ENCODE measurements around the gene TAS1R1.

TAS1R1 gene

GRCh38 chr1:6614019-6614928 lies 59.2 kb downstream of the TAS1R1 start:
- Mint-ChIP-seq H3K4me1 (ENCODE audit: low read depth) (peaks cover 17% of the 10 kb centered on the region), H3K4me3 (peak overlapping the region; percentile 42), H3K9me3 (no peaks in the 10 kb centered on the region), H3K27ac (no peak overlapping the region), H3K36me3 (ENCODE audit: low read depth) (peaks cover 10% of the 10 kb centered on the region), H3K27me3 (ENCODE audit: low read depth) (no peaks in the 10 kb centered on the region)

GRCh38 chr1:6614929-6615785 lies 60.0 kb downstream of the TAS1R1 start:
- peaks cover 13% of the 10 kb centered on the region for H3K36me3 Mint-ChIP-seq (ENCODE audit: low read depth)
- peak overlapping the region; percentile 83 for H3K4me3 Mint-ChIP-seq
- H3K4me1 Mint-ChIP-seq (ENCODE audit: low read depth): peaks cover 17% of the 10 kb centered on the region
- no peaks in the 10 kb centered on the region for H3K27me3 Mint-ChIP-seq (ENCODE audit: low read depth)
- peak overlapping the region; percentile 64 for H3K27ac Mint-ChIP-seq
- no peaks in the 10 kb centered on the region for H3K9me3 Mint-ChIP-seq

DNA sequence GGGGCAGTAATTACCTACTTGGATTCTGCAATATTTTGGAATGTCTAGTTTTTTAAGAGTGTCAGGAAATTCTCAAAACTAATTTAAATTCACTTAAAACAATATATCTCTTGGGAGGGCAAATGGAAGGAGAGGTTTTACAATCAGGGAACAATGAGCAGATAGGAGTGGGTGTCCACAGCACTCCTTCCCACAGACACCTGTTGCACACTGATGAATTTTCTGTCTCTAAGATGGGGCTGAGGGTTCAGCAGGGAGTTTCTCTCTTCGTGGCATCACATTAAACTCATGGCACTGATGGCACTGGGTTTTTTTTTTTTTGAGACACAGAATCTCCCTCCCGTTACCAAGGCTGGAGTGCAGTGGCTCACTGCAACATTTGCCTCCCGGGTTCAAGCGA lies 63.9 kb downstream of the TAS1R1 start:
- peaks cover 20% of the 10 kb centered on the region for H3K36me3 Mint-ChIP-seq (ENCODE audit: low read depth)
- no peak overlapping the region for H3K27ac Mint-ChIP-seq
- peaks cover 12% of the 10 kb centered on the region for H3K4me1 Mint-ChIP-seq (ENCODE audit: low read depth)
- H3K9me3 Mint-ChIP-seq: no peaks in the 10 kb centered on the region
- H3K4me3 Mint-ChIP-seq: no peak overlapping the region
- H3K27me3 Mint-ChIP-seq (ENCODE audit: low read depth): no peaks in the 10 kb centered on the region

GRCh38 chr1:6621429-6622391 lies 66.6 kb downstream of the TAS1R1 start:
- H3K9me3 Mint-ChIP-seq: no peaks in the 10 kb centered on the region
- H3K27ac Mint-ChIP-seq: no peak overlapping the region
- H3K4me1 Mint-ChIP-seq (ENCODE audit: low read depth): peaks cover 15% of the 10 kb centered on the region
- no peak overlapping the region for H3K4me3 Mint-ChIP-seq
- H3K36me3 Mint-ChIP-seq (ENCODE audit: low read depth): peaks cover 22% of the 10 kb centered on the region
- no peaks in the 10 kb centered on the region for H3K27me3 Mint-ChIP-seq (ENCODE audit: low read depth)

- Mint-ChIP-seq H3K27ac (no peak overlapping the region), H3K4me1 (ENCODE audit: low read depth) (peaks cover 17% of the 10 kb centered on the region), H3K4me3 (no peak overlapping the region), H3K9me3 (no peaks in the 10 kb centered on the region), H3K27me3 (ENCODE audit: low read depth) (no peaks in the 10 kb centered on the region), H3K36me3 (ENCODE audit: low read depth) (peaks cover 22% of the 10 kb centered on the region)
These were observed 67.5 kb downstream of the TAS1R1 start for GRCh38 chr1:6622396-6623152.

DNA sequence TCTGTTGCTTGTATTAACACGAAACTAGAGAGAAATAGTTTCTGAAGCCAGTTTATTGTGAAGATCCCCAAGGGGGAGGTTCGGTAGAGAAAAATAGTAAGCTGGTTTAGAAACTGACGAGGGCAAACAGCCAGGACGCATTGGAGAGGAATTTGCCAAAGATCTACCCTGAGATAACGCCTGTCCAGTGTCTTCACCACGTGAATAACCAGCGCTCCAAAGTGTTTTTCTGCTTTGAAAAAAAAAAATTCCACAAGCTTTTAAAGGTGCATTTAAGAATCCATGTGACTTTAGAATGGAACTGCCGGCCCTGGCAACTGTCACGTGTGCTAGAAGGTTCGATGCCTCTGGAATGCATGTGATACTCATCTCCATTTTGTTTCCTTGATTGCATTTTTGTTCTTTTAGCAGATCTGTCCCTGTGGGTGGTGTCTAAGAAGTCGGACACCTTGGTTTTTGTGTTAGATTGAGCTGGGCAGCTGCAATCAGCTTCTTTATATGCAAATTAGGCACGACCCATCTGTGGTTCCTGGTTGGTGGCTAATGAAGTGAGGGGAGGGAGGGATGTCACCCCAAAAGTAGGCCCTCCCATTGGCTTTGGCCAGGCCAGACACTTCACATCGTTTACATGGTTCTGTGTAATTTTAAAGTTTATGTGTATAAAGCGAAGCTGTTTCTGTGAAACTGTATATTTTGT lies 68.3 kb downstream of the TAS1R1 start:
- peak overlapping the region; percentile 2 for H3K27ac Mint-ChIP-seq

DNA sequence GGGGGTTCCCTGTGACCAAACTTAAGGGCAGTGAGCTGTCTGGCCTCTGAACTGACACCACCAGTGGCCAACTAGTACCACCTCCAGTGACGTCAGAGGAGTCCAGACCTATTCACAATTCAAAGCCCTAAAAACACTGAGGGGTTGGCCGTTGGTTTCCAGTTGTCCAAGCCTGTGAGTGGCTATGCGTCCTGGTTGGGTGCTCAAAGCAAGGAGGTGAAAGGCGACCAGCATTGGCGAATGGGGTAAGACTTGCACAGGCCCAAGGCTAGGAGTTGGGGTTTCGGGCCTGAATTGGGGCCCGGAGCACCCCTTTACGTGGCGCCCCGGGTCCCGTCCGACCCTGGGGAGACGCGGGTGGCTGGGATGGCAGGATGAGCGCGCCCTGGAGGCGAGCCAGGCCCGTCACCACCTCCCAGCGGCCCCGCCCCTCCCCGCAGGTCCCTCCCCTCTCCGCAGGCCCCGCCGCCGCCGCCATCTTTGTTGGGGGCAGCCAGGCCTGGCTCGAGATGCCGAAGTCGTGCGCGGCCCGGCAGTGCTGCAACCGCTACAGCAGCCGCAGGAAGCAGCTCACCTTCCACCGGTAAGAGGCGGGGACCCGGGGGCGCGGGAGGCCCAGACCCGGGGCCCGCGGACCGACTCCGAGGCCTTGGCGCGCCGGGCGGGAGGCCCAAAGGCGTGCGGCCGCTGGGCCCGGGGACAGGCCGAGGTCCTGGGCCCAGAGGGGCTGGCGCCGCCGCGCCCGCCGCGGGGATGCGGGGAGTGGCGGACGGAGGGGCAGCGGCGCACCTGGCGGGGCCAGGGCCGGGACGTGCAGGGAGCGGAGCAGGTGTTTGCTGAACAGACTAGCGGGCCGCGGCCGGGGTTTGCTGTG lies 69.8 kb downstream of the TAS1R1 start, which contains the start of gene THAP3:
TSS of gene THAP3 (plus strand) at position 159 of the 874 bp plus-strand sequence. CDS start at position 510, 351 bp downstream.
- Mint-ChIP-seq H3K9me3 (no peaks in the 10 kb centered on the region), H3K36me3 (ENCODE audit: low read depth) (peaks cover 31% of the 10 kb centered on the region), H3K27me3 (ENCODE audit: low read depth) (no peaks in the 10 kb centered on the region), H3K4me1 (ENCODE audit: low read depth) (peaks cover 21% of the 10 kb centered on the region), H3K27ac (peak within 1 kb of the TSS; percentile 89), H3K4me3 (peak within 1 kb of the TSS; percentile 95)

More for the DNA sequence above, 68.3 kb downstream of the TAS1R1 start:
- H3K27me3 Mint-ChIP-seq (ENCODE audit: low read depth): no peaks in the 10 kb centered on the region
- H3K4me3 Mint-ChIP-seq: peak overlapping the region; percentile 14
- H3K4me1 Mint-ChIP-seq (ENCODE audit: low read depth): peaks cover 21% of the 10 kb centered on the region
- H3K36me3 Mint-ChIP-seq (ENCODE audit: low read depth): peaks cover 26% of the 10 kb centered on the region
- H3K9me3 Mint-ChIP-seq: no peaks in the 10 kb centered on the region

DNA sequence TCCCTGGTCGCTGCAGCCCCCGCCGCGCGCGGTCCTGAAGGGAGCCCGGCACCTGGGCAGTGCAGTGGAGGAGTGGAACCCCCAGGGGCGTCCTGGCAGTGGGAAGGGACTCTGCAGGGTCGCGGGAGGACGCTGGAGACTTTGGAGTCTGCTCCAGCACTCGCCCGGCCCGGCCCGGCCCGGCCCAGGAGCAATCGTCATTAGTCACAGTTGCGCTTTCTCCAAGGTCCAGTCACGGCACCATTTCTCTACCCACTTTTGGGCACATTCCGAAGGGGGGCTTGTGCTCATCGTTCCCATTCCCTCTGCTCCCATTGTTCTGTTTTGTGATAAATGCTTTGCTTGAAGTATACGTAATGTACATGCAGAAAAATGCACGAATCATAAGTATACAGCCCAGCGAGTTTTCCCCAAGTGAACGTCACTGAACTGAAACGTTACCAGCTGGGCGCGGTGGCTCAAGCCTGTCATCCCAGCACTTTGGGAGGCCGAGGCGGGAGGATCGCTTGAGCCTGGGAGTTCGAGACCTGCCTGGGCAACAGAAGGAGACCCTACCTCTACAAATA lies 70.6 kb downstream of the TAS1R1 start:
- no peaks in the 10 kb centered on the region for H3K9me3 Mint-ChIP-seq
- no peaks in the 10 kb centered on the region for H3K27me3 Mint-ChIP-seq (ENCODE audit: low read depth)
- H3K4me3 Mint-ChIP-seq: peak overlapping the region; percentile 95
- H3K36me3 Mint-ChIP-seq (ENCODE audit: low read depth): peaks cover 28% of the 10 kb centered on the region
- peak overlapping the region; percentile 89 for H3K27ac Mint-ChIP-seq
- H3K4me1 Mint-ChIP-seq (ENCODE audit: low read depth): peaks cover 21% of the 10 kb centered on the region

GRCh38 chr1:6627031-6627430 lies 71.9 kb downstream of the TAS1R1 start:
- H3K27ac Mint-ChIP-seq: no peak overlapping the region
- H3K4me1 Mint-ChIP-seq (ENCODE audit: low read depth): peaks cover 21% of the 10 kb centered on the region
- peaks cover 28% of the 10 kb centered on the region for H3K36me3 Mint-ChIP-seq (ENCODE audit: low read depth)
- H3K4me3 Mint-ChIP-seq: peak overlapping the region; percentile 95
- H3K9me3 Mint-ChIP-seq: no peaks in the 10 kb centered on the region
- no peaks in the 10 kb centered on the region for H3K27me3 Mint-ChIP-seq (ENCODE audit: low read depth)

- Mint-ChIP-seq H3K4me3 (peak overlapping the region; percentile 49), H3K27ac (peak overlapping the region; percentile 38), H3K4me1 (ENCODE audit: low read depth) (peaks cover 19% of the 10 kb centered on the region), H3K27me3 (ENCODE audit: low read depth) (no peaks in the 10 kb centered on the region), H3K9me3 (no peaks in the 10 kb centered on the region), H3K36me3 (ENCODE audit: low read depth) (peaks cover 26% of the 10 kb centered on the region)
These were observed 72.9 kb downstream of the TAS1R1 start for GRCh38 chr1:6627841-6628545.

GRCh38 chr1:6628971-6629479 lies 73.9 kb downstream of the TAS1R1 start:
- peaks cover 27% of the 10 kb centered on the region for H3K36me3 Mint-ChIP-seq (ENCODE audit: low read depth)
- no peak overlapping the region for H3K4me3 Mint-ChIP-seq
- H3K27ac Mint-ChIP-seq: no peak overlapping the region
- peaks cover 18% of the 10 kb centered on the region for H3K4me1 Mint-ChIP-seq (ENCODE audit: low read depth)
- no peaks in the 10 kb centered on the region for H3K27me3 Mint-ChIP-seq (ENCODE audit: low read depth)
- H3K9me3 Mint-ChIP-seq: no peaks in the 10 kb centered on the region

Data from T-helper 1 cell treated with Interleukin-12 subunit alpha and Interleukin-12 subunit beta and Interleukin-4 antibody, amounts not matched to agents 30 μg/mL and 1 μg/mL, for 36 hours (primary cell).